GM19043 (cell line): ENCODE data around the gene KLF8.

Source experiments
- ATAC-seq: cut with Tn5 transposase; IDR thresholded peaks from one replicate; pipeline ENCODE4 v1.9.1; 2021; ENCODE audit warnings: low read depth; ENCODE audit not compliant: unreplicated experiment

KLF8 gene

DNA sequence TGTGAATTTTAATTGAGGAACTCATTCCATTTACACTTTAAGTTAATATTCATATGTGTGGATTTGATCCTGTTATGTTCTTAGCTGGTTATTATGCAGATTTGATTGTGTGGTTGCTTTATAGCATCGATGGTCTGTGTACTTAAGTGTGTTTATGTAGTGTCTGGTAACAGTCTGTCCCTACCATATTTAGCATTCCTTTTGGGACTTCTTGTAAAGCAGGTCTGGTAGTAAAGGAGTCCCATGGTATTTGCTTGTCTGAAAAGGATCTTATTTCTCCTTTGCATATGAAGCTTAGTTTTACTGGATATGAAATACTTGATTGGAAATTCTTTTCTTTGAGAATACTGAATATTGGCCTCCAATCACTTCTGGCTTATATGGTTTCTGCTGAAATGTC, 76.6 kb downstream of the KLF8 start:
- no peak for ATAC-seq

DNA sequence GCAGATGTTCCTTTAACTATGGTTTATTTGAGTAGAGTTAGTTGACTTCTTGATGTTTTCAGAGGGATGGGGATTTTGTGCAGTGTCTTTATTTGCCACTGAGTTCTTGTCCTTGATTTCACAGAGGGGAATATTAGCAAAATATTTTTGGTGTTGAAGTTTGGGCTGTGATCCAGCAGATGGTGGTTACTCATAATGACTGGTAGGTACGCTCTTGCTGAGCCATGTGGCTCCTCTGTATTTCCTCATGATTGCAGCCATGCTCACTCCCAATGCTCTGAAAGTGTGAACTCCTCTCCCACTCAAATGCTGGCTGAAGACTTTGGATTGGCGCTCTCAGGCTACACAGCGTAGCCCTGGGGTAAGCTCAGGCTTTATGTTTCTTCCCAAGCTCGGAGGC, 77.7 kb downstream of the KLF8 start:
- ATAC-seq, result no peak

DNA sequence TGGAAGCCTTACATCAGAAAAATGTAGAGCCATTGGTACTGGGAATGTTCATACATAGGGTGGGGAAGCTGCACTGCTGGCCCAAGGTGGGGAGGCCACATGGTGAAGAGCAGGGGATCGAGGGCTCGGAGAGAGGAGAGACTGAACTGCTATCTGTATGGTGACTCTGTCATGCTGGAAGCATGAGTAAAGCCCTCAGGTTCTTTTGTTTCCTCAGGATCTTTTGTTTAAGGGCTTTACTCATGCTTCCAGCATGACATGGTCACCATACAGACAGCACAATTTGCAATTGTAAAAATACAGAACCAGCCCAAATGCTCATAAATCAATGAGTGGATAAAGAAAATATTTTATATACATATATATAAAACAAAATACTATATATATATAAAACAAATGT, 78.4 kb downstream of the KLF8 start:
- ATAC-seq, result no peak

DNA sequence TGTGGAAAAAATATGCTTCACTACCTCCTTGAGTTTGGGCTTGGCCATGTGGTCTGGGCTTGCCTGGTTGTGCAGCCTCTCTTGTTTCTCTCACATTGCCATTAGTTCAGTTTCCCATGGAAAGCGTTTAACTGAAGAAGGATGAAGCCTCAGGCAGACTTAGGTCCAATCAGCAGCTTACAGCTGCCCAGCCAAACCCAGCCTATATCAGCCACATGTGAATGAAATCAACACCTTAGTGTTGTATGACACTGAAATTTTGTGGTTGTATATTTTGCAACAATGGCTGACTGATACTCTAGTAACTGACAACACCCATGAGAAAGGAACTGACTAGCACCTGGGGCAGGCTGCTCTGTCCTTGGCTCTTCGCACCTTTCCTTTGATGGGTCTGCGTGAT, 81.2 kb downstream of the KLF8 start:
- no peak for ATAC-seq

DNA sequence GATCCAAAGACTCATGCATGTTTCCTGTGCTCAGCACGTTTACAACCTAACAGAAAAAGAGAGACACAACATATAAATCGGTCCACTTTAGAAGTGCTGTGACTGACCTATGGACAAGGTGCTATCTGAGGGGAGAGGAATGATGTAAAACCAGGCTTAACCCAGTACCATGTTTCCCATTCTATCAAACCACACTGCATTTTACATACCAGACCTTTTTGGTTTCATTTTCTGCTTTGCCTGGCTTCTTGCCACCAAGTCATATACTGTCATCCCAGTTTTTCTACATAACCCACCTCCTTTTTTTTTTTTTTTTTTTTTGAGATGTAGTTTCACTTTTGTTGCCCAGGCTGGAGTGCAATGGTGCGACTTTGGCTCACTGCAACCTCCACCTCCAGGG, 82.2 kb downstream of the KLF8 start:
- no peak for ATAC-seq

DNA sequence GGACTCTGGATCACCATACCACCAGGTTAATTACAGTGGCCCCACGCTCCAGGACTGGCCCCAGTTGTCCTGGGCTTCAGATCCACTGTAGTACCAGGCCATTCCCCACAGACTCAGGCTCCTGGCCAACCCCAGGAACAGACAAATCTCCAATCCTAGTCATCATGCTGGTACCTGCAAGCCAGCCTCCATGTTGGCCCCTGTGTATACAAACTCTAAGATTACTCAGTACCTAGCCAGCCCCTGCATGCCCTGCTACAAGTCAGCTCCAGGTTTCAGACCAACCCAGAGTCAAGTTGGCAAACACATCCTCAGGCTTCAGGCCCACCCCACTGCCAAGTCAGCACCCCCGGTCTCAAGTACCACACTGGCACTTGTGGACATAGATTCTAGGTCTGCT, 85.9 kb downstream of the KLF8 start:
- ATAC-seq, result no peak

DNA sequence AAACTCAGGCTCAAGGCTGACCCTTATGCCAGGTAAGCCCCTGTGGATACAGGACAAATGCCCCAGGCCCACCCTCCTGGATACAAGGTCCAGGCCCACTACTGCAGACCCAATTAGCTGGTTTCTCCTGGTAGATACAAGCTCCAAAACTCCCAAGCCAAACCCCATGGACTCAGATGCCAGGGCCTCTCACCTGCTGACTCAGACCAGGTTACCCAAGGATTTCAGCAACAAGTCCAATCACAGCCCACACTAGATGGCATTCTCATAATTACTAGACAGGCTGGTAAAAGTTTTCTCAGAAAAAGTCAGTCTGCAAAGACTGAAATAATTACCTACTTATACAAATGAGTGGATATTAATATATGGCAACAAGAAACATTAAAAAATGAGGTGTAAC, 87.0 kb downstream of the KLF8 start:
- ATAC-seq, result no peak
